ENCODE measurements around the gene RCN1.
"Not testable (repeated sequence)": the region's sequence is repeated elsewhere in the genome, so short reads cannot be mapped to it uniquely, and the experiment has no call there.

RCN1 gene

DNA sequence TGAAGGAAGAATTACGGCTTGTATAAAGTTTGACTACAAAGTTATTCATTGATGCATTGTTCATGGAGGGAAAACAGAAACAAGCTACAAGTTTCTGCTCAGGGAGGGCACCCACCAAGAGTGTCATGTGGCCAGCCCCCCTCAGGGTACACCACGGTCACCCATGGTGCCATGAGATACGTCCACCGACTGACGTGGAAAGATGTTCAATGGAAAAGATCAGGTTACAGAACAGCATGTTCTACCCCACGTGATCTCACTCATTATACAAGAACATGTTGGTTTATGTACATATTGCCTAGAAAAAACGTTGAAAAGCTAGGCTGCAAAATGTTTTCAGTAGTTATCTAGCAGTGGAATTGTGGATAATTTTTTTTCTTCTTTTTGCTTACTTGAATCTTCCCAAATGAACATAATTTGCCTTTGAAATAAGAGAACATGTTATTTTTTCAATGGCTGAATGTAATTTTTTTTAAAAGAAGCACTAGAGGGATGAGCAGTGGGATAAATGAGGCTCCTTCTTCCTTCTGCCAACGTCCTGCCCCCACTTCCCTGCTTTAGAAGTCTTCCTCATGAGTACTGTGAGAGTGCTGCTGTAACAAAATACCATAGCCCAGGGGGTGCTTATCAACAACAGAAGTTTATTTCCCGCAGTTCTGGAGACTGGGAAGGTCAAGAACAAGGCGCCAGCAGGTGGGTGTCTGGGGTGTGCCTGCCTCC lies 22.5 kb downstream of the RCN1 start:
- no peak for DNase-seq (ENCODE audit: low spot score)

DNA sequence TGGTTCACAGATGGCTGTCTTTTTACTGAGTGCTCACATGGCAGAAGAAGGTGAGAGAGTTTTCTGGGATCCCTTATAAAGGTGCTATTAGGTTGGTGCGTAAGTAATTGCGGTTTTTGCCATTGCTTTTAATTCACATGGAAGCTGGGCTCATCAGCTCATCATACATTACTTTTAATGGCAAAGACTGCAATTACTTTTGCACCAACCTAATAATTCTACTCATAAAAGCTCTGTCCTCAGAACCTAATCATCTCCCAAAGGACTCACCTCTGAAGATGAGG lies 23.0 kb downstream of the RCN1 start:
- DNase-seq (ENCODE audit: low spot score): no peak

DNA sequence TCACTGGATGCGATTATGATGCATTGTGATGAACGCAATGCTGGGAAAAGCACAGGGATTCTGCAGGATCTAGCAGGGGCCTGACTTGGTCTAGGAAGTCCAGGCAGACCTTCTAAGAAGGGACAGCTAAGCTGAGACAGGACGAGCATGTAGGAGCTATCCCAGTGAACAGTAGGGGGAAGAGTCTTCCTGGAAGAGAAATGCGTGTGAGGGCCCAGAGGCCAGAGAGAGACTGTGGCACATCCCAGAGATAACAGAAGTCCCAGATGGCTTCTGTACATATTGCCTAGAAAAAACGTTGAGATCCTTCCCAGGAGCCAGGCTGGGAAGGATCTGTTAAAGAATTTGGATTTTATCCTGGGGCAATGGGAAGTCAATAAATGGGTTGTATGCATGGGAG lies 24.6 kb downstream of the RCN1 start:
- no peak for DNase-seq (ENCODE audit: low spot score)

DNA sequence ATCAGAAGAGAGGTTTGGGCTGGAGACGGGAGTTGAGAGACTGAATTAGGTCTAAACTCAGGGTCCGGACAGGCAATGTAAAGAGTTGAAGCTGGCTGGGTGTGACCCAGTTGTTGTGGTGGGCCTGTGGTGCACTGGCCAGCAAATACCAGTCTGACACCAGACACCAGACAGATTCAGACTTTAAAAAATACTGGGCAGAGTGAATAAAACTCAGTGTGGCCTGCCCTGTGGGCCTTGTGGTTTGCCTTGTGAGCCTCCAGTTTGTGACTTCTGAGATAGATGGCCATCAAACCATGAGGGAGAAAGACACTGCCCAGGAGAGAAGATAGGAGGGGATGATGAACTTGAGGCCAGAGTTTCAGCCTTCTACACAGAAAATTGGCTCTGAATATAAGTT lies 25.8 kb downstream of the RCN1 start:
- no peak for DNase-seq (ENCODE audit: low spot score)

DNA sequence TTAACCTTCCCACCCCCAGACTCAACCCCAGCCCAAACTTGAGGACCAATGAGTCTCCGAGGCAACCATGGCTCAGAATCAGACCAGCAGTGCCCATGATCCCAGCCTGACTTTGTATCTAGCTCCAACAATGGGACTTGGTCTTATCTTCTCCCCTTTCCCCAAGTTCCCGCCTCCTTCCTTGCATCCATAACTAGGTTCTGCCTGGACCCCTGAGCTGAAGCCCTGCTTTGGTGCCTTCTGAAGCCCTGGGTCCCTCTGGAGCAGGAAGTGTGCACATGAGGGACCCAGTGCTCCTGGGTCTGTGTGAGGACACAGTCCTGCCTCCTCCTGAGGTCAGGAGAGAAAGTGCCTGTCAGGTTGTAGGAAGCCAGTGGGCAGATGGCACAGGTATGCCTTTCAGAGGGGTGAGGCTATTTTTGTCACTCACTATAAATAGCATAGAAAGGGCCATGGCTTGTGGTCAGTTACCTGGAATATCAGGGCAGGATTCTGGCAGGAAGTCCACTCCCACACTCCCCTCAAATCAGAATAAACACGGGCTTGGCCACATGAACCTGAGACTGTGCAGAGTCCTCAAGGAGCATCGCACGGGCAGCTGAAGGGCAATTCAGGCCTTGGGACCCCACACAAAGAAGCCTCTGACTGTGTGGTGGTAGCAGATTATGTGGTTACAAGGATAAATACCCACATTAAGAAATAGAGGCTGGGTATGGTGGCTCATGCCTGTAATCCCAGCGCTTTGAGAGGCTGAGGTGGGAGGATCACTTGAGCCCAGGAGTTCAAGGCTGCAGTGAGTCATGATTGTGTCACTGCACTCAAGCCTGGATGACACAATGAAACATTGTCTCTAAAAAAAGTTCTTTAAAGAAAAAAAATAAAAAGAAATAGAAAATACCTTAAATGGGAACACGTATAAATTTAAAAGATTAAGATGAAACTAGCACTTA lies 27.4 kb downstream of the RCN1 start:
- DNase-seq (ENCODE audit: low spot score): no peak

DNA sequence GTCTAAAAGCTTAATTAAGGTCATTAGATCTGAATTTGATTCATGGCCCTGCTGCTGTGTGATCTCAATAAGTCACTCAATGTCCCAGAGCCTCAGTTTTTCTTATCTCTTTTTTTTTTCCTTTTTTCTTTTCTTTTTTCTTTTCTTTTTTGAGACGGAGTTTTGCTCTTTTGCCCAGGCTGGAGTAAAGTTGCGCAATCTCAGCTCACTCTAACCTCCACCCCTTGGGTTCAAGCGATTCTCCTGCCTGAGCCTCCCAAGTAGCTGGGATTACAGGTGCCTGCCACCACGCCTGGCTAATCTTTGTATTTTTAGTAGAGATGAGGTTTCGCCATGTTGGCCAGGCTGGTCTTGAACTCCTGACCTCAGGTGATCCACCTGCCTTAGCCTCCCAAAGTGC lies 28.3 kb downstream of the RCN1 start:
- DNase-seq (ENCODE audit: low spot score): not testable (repeated sequence)

DNA sequence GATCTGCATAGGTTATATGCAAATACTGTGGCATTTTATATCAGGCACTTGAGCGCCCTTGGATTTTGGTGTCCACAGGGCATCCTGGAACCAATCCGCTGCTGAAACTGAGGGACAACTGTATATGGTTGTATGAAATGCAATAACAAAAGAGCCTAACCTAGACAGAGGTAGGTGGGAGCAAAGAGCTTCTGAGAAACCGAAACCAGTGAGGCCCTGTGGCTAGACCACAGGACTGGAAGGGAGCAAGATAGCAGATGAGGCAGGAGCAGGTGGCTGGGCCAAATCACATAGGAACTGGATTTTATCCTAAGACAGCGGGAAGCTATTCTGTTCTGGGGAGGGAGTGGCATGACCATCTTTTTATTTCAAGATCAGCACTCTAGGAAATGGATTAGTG lies 30.1 kb downstream of the RCN1 start:
- no peak for DNase-seq (ENCODE audit: low spot score)

DNA sequence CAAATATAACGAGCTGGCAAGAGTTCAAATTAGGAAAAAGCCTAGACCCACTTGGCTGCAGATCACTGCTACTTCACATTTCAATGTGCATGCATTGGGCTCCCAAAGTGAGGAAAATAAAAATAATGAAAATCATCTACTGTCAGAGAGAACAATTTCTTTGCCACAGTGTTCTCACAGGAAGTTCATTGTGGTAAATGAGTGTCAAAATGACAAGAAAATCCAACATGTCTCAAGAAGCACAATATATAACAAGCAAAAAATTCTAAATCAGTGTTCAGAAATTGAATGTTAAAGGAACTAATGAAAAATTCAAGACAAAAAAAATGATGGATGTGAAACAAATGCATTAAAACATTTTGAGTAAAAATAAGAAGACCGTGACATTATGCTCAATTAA lies 31.3 kb downstream of the RCN1 start:
- DNase-seq (ENCODE audit: low spot score): no peak

DNA sequence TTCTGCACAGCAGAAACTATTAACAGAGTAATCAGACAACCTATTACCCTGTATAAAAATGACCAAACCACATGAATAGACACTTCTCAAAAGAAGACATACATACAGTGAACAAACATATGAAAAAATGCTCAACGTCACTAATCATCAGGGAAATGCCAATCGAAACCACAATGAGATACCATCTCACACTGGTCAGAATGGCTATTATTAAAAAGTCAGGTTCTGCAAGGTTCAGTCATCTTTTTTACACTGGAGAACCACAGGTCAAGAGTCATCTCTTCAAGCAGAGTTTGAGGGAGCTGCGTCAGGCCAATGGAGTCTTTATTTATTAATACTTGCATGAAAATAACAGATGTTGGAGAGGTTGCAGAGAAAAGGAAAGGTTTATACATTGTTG lies 40.4 kb downstream of the RCN1 start:
- DNase-seq (ENCODE audit: low spot score): no peak

DNA sequence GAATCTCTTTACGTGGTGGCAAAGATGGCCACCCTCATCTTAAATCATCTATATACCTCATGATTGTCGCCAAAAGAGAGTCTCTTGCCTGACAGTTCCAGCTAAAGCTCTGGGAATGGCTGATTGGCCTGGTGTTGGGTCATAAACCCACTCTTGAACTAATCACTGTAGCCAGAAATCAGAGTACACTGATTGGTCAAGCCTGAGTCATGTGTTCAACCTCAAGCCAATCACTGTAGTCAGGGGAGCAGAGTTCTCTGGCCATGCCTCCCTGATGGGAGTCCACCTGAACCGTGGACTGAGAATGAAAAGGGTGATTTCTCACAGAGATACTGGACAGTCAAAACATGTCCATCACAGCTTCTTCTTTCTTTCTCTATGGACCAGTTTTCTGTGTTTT lies 45.8 kb downstream of the RCN1 start:
- no peak for DNase-seq (ENCODE audit: low spot score)

DNA sequence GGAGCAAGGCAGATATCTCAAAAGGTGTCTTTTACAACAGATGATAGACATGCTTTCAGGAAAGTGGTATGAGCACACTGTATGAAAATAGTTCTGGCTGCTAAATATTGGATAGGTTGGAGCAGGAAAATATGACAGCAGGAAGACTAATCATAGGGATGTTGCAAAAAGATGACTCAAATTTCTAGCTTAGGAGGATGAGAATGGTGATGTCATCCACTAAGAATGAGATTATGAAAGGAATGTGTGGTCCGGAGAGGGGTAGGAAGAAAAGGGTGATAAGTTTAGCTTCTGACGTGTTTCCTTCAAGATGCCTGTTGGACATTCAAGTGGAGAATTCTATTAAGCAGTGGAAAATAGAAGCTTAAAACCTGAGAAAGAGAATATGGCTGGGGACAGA lies 46.4 kb downstream of the RCN1 start:
- no peak for DNase-seq (ENCODE audit: low spot score)

DNA sequence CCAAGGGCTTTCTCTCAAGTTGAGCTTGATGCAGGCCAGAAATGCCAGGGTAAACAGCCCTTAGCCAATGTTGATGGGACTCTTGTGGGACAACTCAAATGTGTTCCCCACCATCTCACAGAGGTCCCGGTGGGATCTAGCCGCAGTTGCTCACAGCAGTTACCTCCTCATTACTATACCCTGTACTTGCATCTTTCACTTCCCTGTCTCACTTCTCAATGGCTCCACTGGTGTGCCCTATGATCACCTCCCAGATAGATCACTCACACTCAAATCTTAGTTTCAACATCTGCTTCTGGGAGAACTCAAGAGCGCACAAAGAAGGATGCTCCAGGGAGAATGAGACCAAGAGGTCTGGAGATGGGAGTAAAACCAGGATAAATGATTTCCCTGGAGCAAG lies 47.0 kb downstream of the RCN1 start:
- DNase-seq (ENCODE audit: low spot score): no peak

DNA sequence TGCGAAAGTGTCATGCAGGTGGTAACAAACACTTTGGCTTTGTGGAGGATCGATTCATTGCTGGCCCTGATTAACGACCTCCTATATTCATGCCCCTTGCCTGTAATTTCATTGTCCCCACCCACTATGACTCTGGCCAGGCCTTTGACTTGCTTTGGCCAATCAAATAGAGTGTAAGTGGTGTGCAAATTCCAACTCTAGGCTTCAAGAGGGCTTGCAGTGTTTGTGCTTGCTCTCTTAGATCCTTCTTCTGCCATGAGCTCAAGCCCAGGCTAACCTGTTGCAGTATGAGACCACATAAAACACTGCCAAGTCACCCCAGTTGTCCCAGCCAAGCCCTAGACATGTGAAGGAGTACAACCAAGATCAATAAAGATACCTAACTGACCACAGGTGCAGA lies 48.0 kb downstream of the RCN1 start:
- no peak for DNase-seq (ENCODE audit: low spot score)

DNA sequence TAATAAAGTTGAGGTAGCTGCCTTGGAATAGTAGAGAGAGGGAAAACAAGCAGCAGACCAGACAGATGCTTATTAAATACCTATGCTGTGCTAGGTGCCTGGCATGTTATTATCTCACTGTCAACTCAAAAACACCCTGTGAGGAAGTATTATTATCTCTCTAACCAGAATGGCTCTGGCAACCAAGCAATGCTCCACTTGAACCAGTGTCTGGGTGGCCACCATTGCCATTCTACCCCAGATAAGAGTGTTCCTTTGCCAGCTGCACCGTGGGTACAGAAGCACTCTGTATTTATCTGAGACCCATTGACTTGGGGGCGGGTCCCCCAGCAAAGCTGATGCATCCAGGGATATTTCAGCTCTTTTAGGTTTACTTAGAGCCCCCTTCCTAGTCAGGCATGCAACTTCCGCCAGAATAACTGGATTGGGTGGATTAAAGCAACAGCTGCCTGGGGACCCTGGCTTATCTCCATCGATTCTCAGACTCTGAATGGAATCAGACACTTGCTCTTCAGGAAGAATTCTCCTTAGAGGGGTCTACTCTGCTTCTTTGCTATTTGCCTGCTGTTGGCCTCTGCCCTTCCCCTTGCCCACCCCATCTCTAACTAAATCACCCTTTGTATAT lies 49.1 kb downstream of the RCN1 start:
- DNase-seq (ENCODE audit: low spot score): no peak

DNA sequence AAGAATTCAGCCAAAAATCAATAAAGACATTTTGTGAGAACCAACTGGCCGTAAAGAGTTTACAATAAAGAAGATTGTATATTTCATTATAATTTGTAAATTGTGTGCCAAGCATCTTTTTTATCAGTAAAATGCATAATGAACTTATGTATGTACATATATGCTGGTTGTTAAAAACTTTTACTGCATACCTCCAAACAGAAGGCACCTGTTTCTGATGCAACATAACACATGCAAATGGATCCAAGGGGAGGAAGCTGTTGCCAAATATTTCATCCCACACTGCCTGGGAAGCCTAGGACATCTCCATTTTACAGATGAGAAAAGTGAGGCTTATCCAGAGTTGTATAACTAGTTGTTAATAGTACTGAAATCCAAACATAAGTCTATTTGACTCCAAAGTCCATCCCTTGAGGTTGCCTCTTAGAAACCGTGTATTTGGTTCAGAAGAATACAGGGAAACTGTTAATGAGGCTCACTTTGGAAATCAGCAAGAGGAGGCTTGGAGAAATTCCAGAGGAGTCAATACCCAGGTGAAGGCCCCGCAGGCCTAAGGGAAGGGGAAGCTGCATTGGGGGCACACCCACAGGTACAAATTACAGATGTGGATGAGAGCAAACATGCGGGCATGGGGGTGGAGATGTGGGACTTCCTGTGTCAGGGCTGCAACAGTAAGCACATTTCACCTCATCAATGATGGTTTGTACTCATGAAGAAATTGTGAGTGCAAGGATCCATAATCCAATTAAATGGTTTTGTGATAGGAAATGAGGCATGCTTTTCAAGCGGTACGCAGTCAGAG lies 51.1 kb downstream of the RCN1 start:
- no peak for DNase-seq (ENCODE audit: low spot score)

DNA sequence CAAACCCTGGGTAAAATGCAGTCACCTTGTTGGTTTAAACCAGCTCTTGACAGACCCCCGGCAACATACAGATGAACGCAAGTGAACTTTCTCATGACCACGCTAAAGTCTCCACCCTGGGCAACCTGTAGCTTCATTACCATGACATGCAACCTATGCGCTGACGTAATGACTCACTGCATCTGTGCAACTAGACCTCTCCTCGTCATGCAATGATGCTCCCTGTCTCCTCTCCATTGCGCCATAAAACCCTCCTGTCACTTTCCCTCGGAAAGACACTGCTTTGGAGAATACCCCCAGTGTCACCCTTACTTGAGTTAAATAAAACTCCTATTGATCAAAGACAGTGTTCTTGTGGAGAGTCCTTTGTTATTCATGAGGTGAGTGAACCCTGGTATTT lies 52.5 kb downstream of the RCN1 start:
- DNase-seq (ENCODE audit: low spot score): no peak

DNA sequence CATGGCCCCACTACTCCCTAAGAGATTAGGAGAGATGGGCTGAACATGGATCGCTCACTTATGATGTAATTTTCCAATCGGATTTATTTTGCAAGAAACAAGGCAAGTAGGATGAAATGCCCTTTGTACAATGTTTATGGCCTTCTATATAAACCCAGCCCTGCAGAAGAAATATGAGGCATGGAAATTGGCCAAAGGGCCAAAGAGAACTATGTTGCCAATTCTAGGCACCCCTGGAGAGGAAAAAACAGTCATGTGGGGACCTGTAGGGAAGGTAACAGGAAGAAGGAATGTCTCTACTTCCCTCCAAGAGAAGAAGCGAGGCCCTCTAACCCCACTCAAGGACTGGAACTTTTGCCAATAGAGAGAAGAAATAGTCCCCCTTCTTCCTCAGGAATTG lies 54.4 kb downstream of the RCN1 start:
- DNase-seq (ENCODE audit: low spot score): no peak

DNA sequence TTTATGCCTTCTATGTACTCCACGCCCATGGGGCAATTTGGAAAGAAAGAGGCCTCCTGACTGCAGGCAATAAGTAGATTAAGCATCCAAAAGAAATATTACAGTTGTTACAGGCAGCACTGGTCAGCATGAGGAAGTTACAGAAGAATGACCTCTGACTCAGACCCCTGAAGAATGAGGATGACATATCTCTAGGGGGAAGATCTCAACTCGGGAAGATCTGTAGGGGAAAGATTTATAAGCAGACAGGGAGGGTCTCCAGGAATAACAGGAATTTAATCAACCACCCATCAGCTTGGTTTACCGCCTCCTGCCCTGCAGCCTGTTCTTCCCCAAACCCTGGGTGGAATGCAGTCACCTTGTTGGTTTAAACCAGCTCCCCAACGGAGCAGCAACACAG lies 58.0 kb downstream of the RCN1 start:
- DNase-seq (ENCODE audit: low spot score): no peak

DNA sequence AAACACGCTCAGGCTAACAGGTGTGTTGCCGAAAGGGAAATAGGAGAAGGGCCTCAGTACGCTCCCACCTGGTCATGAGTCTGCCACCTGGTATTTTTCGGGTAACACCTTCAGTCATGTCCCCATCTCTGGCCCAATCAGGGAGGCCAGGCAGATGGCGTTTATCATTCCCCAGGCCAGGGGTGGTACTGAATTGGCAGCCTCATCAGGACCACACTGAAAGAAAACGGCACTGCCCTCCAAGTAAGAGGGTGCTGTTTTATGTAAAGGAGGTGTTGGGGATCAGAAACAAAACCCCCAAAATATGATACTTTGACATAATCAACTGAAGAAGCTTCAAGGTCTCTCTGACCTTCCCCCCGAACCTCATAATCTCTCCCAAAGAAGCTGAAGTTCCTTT lies 58.9 kb downstream of the RCN1 start:
- no peak for DNase-seq (ENCODE audit: low spot score)

DNA sequence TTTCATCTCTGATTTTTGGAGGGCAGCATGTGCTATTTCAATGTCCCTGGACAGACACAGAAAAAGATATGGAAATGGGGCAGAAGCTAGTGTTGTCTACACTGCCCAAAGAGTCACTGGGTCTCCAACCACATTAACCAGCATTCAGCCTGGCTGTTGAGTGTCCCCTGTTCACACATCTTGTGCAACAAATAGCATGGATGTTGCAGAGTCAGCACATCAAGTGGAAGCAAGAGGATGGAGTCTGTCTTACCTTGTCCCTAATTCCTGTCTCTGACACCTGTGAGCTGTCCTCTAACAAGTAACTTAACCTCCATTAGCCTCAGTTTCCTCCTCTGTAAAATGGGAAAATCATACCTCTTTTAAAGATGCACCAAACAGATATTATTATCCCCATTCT lies 60.2 kb downstream of the RCN1 start:
- no peak for DNase-seq (ENCODE audit: low spot score)

DNA sequence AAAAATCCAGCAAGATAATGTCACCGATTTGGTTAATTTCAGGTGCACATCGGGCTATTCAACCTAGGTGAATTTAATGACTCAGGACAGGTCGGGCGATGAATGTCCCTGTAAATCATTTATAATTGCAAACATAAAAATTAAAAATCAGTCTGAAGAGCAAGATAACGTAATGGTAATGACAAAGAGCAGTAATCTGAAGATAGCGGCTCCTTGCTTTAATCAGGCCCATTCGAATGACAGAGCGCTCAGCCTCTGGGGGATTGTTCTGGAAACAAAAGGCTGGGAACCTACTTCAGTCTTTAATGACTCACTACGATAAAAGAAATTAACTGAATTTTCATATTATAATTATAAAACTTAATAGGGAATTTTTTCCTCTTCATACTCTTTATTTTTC lies 61.3 kb downstream of the RCN1 start:
- DNase-seq (ENCODE audit: low spot score): no peak

DNA sequence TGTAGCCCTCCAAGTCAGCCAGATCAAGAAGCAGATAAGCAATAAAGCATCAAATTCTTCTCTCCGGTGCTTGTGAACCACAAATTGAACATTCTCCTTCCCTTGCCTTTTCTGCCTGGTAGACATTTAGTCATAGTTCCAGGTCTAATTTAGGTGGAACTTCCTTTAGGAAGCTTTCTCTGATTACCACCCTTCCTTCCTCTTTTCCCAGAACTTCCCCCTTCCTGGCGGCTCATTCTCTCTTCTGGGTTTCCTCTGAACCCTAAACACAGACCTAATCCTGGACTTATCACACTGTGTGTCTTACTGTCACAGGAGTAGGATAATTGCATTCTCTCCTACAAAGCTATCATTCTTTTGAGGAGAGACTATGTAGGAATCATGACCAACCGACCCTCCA lies 61.9 kb downstream of the RCN1 start:
- no peak for DNase-seq (ENCODE audit: low spot score)

DNA sequence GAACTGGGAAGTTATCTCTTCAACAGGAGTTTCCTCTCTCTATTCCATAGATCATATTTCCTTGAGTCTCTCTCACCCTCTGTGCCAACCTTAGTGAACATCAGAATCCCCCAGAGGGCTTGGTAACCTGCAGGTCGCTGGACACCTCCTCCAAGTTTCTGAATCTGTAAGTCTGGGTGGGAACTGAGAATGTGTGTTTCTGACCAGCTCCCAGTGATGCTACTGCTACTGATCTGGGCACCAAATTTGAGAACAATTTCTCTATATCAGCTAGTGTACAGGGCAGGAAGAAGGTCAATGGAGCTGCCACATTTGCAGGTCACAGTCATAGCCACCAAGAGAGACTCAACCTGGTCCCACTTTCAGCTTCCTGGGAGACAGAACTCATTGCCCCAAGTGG lies 62.9 kb downstream of the RCN1 start:
- DNase-seq (ENCODE audit: low spot score): no peak
